GM21786 (cell line): Measurements from ENCODE around the gene ZNF280D.
A peak's percentile ranks its signal among the peaks of the same experiment; 100 is the strongest.

Experiments used
- ATAC-seq: cut with Tn5 transposase; IDR thresholded peaks from one replicate; pipeline ENCODE4 v1.9.1; 2021; ENCODE audit not compliant: unreplicated experiment

ZNF280D gene

DNA sequence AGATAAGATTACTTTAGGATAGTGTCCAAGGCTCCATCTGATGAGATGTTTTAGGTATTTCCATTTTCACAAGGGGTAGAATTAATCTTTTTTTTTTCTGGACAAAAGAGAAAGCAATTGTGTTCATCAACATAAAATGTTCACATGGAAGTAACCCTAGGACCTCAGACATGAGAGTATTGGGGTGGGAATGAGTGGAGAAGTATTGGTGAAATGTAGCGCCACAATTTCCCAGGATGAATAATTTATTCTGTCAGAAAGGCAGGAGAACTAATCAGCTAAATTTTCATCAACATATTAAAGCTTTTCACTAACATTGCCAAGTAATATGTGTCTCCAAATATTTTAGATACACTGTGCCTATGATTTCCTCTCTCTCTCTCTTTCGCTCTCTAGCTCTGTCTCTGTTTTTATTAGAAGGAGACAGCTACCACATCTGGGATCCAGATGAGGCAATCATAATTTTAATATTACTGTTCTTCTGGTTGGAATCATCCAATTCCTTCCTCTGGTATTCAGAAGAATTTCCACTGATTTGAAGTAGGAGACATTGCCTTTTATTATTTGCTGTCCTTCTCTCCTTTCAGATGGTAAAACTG lies 21.6 kb upstream of the ZNF280D start:
- ATAC-seq, result no peak

DNA sequence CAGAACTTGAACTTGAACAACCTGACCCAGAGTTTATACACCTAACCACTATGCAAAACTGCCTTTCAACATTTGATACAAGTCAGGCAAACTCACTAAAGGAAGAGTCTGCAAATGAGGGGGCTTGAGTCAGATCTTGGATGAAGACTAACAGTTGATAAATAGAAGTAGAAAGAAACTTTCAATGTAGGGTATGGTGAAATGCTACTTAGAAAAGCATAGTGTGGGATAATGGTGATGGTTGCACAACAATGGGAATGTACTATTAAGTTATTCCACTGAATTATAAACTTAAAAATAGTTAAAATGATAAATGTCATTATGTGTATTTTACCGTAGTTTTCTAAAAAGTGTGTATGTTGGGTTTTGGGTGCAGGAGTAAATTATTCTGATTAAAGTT lies 19.7 kb upstream of the ZNF280D start:
- no peak for ATAC-seq

DNA sequence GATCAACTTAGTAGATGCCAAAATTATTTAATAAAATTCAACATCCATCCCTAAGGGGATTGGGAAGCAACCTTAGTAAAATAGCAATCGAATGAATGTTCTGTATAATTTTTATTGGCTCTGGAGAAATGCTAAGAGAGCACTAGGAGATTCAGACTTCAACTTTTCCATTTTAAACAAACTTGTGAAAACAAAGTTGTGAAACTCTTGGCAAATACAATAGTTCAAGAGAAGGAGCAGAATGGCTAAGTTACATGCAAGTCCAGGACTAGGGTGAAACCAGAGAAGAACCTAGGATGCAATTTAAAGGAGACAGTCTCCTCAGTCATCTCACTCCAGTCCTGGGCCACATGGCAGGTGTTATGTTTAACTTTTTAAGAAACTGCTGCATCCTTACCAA lies 16.7 kb upstream of the ZNF280D start:
- no peak for ATAC-seq

DNA sequence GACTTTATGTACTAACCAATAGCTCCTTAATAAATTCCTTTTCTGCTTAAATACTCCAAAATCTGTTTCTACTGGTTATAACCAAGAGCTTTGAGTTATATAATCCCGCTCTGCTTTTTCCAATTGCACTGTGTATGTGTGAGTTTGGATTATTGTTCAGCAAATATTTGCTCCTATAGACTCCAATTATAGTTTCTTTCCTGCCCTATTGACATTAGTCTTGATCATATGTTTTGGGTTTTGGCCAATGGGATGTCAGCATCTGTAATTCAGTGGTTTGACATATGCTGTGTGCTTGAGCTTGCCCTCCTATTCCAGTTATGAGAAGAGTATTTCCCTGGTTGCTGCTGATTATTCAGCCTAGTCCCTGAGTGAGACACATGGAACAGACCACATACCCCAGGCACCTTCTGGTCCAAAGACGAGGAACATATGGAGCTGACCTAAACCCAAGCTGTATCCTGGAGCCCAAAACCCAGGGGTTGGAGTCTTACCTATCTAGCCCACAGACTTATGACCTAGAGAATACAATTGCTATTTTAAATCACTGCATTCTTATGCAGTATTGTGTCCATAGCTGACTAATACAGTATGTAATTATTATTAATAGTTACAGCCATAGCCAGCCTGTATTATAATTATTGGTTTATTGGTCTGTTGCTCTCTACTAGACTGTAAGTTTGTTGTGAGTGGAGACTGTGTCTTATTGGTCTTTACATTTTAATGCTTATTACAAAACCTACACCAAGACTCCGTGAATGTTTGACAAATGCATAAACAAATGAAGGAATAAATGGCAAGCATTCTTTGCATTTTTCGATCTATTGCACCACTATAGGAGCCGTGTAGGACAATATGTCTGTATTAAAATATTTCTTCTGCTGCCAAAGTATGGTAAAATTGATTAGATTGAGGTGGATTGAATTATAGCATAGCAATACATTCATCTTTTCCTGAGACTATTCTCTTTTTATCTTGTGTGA lies 11.7 kb upstream of the ZNF280D start:
- ATAC-seq, result no peak

DNA sequence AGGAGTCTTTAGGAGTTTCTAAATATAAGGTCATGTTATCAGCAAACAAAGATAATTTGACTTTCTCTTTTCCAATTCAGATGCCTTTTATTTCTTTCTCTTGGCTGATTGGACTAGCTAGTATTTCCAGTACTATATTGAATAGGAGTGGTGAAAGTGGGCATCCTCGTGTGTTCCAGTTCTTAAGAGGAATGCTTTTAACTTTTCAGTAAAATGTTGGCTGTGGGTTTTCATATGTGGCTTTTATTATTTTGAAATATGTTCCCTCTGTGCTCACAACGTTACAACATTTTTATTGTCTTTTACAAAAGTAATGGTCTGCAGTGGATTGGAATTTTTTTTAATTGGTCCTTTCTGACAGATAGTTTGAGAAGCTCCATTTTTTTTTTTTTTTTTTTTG lies 8.2 kb upstream of the ZNF280D start:
- ATAC-seq, result no peak

DNA sequence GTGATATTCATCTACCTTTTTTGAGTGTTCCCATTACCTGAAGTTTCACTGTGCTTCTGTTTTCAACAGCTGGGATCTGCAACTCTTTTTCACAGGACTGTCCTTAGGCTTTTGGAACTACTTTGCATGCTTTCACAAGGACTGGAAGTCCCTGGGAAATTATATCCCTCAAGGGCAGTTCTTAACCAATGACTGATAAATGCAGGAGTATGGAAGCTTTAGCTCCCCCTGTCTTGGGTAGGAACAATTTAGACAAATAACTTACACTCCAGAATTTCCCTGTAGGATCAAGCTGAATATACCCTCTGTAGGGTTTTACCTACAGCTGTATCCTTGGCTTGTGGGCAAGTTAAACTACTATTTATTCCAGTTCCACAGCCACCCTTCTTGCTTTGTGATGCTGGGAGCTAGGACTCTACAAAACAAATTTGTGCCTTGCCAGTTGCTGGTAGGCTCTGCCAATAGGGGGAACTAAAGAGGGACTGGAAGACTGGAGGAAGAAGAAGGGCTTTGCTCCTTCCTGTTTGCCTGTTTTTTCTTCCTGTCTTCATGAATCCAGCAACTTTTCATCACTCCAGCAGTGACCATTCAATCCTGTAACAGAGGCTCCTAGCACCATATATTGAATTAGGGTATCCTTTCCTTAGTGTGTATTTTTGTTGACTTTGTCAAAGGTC lies 6.8 kb upstream of the ZNF280D start:
- no peak for ATAC-seq

DNA sequence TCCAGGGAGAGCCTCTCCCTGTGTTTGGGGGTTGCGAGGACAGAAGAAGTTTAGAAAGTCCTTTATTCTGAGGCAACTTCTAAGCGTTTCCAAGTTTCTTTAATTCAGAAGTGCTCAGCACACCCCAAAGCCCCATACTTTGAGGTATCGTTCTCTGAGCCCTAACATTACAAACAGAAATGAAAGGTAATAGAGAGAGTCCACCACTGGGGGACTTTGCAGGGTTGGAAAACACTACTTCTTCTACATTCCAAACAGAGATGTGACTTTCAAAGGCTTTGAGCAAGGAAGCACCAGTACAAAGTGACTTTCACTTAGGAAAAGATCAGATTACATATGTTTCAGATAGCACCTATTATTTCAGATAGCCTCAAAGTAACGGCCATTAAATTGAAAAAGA lies 6.2 kb upstream of the ZNF280D start:
- no peak for ATAC-seq

DNA sequence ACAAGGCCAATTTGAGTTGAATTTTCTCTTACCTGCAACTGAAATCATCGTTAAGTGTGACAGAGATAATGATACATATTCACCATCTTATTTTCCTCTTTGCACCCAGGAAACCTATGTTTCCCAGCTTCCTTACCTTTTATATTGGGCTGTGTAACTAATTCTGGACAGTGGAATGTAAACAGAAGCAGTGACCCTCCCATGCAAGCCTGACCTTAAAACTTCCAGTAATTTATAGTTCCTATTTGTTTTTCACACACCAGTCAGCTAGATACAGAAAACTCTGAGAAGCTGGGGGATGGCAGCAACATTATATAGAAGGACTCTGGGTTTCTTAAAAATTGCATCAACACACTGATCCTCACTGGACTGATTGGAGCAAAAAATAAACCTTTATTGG lies 4.5 kb upstream of the ZNF280D start:
- no peak for ATAC-seq

DNA sequence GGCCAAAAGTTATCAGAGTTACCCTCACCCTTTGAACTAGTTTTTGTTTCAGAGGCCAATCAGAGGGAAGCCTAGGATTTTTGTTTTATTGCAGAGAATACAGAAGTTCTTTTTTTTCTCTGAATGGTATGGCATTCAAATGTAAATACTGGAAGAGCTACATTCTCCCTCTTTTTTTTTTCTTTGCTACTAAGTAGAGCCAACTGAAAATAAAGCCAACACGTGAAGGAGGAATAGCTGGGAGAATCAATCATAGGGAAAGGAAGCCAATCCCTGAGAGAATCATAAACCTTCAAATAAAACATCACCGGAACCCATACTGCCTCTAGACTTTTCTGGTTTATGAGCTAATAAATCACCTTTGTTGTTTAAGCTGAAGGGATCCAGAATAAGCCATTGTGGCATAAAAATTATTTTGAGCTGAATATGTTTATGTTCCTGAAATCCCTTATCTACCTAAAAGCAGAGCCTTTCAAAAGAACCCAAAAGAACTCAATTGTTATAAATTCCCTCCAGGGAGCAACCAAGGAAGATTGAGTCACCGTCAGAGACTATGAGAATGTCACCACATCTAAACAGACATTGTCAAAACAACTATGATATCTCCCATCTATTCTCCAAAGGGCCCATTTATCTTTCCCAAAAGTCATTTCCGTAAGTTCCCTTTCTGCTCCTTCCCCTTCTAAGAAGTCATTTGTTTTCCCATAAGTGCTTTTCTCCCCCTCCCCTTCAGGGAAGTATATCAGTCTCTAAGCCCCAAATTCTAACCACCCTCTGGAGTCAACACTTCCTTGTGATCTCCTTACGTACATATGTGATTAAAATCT lies 3.8 kb upstream of the ZNF280D start:
- no peak for ATAC-seq

DNA sequence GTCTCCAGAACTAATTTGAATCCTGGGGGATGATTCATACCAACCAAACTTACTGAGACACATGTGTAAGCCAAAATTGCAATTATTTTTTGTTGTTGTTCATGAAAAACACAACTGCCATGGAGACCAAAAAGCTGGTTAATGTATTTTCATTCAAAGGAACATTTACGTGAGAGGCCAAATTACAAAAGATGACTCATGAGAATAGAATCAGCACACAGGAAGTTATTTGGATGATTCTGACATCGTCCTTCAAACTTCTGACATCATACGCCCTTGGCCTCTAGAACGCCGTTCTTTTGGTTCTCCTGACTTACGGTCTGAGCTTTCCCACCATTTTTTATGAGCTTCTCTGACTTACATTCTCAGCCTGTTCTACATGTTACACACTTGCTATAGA lies 3.0 kb upstream of the ZNF280D start:
- no peak for ATAC-seq

DNA sequence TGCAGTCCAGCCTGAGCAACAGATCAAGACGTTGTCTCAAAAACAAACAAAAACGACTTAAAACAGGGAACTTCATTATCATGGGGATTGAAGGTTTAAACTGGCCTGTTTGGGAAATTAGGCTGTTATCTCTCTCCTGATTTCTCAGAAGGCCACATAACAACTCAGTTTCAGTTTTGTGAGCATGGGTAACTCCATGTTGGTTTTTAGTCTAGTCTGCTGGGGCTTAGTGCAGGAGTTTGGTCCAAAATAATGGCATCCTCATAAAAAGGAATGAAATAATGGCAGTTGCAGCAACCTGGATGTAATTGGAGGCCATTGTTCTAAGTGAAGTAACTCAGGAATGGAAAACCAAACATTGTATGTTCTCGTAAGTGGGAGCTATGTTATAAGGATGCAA lies 2.3 kb upstream of the ZNF280D start:
- ATAC-seq, result no peak

DNA sequence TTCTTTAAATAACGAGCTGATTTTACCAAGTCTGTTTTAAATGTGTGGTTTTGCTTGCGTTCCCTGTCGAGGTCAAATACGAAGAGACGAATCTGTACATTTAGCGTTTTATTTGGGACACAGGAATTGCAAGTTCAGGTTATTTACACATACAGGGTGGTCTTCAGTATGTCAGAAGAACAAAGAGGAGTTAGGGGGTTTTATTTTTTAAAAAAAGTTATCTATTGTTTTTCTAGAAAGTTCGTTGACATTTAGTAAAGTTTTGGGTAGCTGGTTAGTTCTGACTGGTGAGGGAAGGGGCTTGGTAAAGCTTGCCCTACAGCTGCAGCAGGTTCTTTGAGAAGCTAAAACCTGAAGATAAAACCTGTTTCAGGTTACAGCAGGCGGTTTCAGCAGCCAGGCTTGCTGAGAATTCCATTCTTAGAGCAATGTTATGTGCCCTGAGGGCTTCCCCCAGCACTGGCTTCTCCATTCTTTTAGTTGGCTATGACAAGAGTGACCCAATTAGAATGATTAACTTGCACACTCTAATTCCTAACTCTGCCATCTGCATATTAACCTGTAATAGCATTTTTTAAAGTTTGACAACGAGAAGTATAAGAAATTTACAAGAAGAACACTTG lies 815 bp upstream of the ZNF280D start:
- ATAC-seq, result no peak

DNA sequence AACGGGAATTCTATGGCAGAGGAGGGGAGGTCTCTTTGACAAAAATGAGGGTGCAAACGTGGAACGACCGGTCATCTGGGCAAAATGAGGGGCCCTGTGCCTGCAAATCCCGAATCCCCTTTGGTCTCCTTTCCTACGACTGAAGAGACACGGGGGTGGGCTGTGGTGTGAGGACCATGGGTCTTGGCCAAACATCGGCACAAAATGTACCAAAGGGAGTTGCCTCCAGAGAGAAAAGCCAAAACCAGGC lies 498 bp downstream of the ZNF280D start:
- no peak for ATAC-seq

DNA sequence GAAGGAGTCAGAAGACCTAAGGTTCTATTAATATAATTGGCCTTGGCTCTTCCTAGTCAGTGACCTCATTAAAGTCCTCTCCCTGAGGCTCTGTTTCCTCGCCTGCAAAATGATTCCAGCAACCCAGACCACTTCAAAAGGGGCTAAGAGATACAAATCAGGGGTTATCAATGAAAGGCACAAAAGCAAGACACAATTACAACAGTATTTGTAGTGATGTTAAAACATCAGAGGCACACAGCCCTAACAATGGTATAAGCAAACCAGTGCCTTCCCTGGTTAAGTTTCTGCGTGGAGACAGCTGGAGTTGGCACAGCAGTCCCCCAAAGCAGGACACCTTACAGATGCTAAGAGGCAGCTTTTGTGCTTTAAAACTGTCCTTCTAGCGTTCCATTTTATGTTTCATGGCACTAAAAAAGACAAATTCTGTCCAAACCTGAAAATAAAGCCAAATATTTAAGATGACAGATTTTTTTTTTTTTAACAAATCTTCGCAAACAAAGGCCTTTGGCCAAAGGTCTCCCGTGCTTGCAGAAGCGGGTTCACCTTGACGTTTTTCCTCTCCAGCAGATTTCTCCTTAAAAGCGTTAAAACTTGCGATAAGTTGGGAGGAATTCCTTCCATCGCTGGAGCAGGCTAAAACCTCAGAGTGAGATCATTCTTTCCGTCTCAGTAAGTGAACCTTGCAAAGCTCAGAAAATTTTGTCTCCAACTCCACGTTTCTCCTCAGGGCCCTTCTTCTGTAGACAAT lies 999 bp downstream of the ZNF280D start:
- ATAC-seq, result peak; percentile 3

DNA sequence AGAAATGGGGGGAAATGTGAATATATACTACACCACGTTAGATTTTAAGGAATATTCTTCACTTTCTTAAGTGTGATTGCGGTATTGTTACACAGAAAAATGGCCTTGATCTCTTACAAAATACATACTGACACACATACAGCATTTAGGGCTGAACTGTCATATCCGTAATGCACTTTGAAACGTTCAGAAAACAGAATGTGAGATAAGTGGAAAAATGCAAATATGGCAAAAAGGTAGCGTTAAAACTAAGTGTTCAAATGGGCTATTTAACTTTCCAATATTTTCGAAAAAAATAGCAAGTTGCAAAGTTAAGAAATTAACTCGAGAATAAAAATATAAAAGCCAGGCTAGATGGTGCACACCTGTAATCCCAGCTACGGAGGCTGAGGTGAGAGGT lies 1.8 kb downstream of the ZNF280D start:
- no peak for ATAC-seq

DNA sequence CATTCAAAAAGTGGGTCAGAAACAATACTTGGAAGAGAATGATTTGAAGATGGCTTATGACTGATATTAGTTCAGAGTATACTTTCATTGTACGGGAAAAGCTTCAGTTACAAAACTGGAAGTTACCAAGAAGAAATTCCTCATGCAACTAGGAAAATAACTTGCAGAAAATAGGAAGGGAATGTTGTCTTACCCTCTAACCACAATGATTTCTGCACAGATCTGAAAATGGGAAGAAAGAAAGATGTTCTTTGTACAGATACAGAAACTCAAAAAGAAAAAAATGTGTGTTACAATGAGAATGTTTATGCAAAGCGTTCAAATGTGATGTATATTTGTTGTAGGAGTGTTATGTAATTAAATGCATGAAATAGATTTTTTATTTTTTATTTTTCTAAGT lies 3.7 kb downstream of the ZNF280D start:
- ATAC-seq, result no peak

DNA sequence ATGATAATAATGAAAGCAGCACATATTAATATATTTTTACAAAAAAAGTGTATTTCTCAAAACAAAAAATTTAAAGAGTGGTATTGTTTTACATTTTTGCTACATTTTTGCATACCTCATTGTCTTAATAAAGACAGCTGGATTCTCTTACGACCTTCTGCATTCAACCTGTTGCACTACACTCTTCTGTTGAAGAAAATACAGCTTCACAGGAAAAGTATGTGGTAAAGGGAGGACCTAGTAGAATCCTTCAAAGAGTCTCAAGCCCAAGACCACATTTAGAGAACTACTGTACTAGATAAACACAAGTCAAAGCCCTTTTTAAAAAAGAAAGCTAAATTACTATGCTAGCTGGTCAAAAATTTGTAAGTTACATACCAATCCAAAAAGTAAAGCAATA lies 7.9 kb downstream of the ZNF280D start:
- ATAC-seq, result no peak

DNA sequence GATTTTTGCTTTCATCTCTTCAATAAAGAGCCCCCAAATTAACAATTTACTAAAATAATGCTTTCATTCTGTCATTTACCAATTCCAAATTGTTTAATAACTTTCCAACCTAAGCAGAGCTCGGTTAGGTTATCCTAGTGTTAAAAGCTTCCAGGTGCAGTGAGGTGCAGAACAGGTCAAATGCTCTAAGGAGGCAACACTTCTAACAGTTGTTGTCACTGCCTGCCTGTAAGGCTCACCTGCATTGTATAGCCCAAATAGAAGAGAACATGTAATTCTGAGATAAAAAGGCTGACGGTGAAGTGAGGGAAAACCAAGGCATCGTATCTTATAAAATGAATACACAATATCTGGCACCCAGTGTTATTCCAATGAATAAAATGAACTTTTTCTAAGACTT lies 9.1 kb downstream of the ZNF280D start:
- no peak for ATAC-seq

DNA sequence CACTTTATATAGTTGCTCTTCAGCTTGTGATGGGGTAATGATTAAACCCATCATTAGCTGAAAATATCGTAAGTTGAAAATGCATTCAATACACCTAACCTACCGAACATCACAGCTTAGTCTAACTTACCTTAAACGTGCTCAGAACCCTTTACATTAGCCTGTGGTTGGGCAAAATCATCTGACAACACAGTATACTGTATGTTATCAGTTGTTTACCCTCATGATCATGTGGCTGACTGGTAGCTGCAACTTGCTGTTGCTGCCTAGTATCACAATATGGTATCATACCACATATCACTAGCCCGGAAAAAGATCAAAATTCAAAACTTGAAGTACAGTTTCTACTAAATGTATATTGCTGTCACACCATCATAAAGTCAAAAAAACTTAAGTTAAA lies 9.5 kb downstream of the ZNF280D start:
- ATAC-seq, result no peak
